ENCODE results near the gene ANKRD11.

The ANKRD11 gene

DNA sequence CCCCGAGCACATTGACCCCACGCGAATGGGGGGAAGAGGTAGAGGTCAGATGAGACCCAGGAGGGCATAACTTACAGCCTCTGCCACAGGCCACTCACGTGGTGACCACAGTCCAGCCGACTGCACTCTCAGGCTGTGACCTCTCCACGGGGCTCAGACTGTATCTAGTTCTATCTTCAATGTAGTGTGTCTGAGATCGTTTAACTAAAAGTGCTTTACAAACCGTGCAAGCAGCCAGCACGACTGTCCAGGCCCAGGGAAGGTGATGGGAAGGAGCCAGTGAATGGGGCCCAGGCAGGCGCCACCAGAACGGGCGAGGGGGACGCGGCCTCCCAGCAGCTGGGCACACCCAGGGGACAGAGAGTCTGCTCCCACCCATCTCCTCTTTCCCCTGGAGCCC is 108.6 kb downstream of the ANKRD11 start:
- H3K4me1 ChIP-seq (ENCODE audit: insufficient read depth, low read length), result peaks cover 11% of the 10 kb centered on the region
- H3K27ac ChIP-seq (ENCODE audit: low read length), result no peak overlapping the region
- no peak overlapping the region for H3K4me3 ChIP-seq (ENCODE audit: low read length)
- H3K36me3 ChIP-seq (ENCODE audit: insufficient read depth, low read depth, low read length), result no peaks in the 10 kb centered on the region
- no peaks in the 10 kb centered on the region for H3K9me3 ChIP-seq (ENCODE audit: insufficient read depth, low read depth, low read length)
- H3K27me3 ChIP-seq (ENCODE audit: insufficient read depth, low read length), result no peaks in the 10 kb centered on the region
- no peak overlapping the region; the same call in 1 of the 2 replicates for H3K9ac ChIP-seq (ENCODE audit: low read depth, low read length)

DNA sequence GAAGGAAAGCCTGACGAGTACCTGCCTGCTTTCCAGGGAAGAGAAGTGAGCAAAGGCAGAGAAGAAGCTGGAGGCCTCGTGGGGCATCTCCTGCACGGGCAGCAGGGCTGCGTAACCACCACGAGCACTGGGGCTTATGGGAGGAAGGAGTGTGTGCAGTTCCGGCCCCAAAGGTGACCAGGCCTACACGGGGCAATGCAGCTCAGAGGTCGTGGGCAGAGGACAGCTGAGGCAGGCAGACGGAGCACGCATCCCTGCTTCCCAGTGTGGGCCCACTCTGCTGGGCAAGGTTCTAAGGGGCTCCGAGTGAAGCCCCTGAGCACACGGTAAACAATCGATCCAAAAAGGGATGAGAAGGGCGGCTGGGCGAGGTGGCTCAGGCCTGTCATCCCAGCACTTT is 109.7 kb downstream of the ANKRD11 start:
- Histone ChIP-seq H3K9ac (ENCODE audit: low read depth, low read length) (no peak overlapping the region), H3K4me1 (ENCODE audit: insufficient read depth, low read length) (peaks cover 13% of the 10 kb centered on the region), H3K9me3 (ENCODE audit: insufficient read depth, low read depth, low read length) (no peaks in the 10 kb centered on the region), H3K4me3 (ENCODE audit: low read length) (no peak overlapping the region), H3K36me3 (ENCODE audit: insufficient read depth, low read depth, low read length) (no peaks in the 10 kb centered on the region), H3K27me3 (ENCODE audit: insufficient read depth, low read length) (no peaks in the 10 kb centered on the region), H3K27ac (ENCODE audit: low read length) (no peak overlapping the region)

DNA sequence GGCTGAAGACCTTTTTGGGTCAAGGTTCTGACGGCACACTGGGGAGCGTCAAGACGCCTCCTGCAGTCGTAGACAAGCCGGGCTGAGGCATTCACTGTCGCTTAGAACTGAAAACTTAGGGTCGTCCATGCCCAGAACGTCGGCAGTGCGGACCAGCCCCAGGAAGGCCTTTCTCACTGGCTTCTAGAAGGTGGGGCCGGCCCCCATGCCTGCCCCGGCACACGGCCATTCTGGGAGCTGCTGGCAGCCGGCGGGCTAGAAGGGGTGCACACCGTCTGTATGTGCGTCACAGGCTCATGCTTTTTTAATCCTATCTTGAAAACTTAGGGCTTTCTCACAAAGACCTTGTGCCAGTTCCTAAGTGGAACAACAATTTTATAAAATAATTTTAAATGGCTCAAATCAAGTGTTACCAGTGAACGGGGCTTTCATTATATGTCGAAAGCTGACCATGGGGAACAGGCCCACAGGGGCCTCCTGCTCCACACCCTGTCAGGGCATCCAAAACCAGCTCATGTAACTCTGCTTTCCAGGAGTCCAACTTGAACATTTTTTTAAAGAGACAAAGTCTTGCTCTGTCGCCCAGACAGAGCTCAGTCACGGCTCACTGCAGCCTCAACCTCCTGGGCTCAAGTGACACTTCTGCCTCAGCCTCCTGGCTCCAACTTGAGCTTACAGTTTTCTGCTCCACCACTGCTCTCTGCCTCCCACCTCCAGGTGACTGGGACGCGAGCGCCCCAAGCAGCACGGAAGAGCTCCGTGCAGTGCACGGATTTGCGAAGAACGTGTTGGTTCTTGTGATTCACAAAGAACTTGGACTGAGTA is 111.2 kb downstream of the ANKRD11 start:
- H3K4me1 ChIP-seq (ENCODE audit: insufficient read depth, low read length), result peaks cover 18% of the 10 kb centered on the region
- no peak overlapping the region for H3K4me3 ChIP-seq (ENCODE audit: low read length)
- no peak overlapping the region for H3K9ac ChIP-seq (ENCODE audit: low read depth, low read length)
- no peaks in the 10 kb centered on the region for H3K9me3 ChIP-seq (ENCODE audit: insufficient read depth, low read depth, low read length)
- H3K36me3 ChIP-seq (ENCODE audit: insufficient read depth, low read depth, low read length), result no peaks in the 10 kb centered on the region
- no peak overlapping the region for H3K27ac ChIP-seq (ENCODE audit: low read length)
- H3K27me3 ChIP-seq (ENCODE audit: insufficient read depth, low read length), result no peaks in the 10 kb centered on the region

DNA sequence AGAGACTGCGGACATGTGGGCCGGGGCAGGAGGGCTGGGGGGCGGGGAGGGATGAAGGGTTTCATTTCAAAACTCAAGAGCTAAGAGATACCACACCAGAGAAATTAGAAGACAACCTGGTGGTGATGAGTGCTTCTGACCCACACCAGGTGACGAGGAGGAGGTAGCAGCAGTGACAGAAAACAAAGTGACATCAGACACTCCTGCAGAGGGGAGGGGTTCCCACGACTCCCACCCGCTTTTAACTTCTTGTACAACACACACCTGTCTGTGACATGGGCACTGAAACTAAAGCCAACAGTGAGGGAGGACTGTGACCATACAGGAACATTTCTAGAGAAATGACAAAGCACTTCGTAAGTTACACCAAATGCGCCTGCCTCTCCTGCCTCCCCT is 112.9 kb downstream of the ANKRD11 start:
- Histone ChIP-seq H3K4me1 (ENCODE audit: insufficient read depth, low read length) (peaks cover 10% of the 10 kb centered on the region), H3K9ac (ENCODE audit: low read depth, low read length) (no peak overlapping the region), H3K36me3 (ENCODE audit: insufficient read depth, low read depth, low read length) (no peaks in the 10 kb centered on the region)

DNA sequence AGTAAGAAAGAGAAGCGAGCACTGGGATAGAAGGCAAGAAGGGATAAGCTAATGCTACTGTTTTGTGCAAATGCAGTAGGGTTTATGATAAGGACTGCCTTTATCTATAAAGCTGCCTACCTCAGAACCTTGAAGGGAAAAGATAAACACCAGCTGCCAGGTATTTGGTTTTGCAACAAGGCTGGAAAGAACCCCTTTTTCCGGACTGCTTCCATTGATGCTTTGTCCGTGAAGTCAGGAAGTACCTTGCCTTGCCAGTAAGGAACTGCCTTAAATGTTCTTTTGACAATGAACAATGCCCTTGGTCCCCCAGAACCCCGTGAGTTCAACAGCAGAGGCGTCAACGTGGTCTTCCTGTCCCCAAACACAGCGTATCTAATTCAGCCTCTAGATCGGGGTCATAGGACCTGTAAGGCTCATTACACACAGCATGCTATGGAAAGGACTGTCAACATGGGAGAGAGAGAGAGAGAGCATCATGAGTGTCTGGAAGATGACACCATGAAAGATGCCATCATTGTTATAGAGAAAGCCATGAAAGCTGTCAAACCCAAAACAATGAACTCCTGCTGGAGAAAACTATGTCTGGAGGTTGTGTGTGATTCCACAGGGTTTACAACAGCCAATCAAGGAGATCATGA is 113.4 kb downstream of the ANKRD11 start:
- H3K36me3 ChIP-seq (ENCODE audit: insufficient read depth, low read depth, low read length), result no peaks in the 10 kb centered on the region
- no peak overlapping the region for H3K4me3 ChIP-seq (ENCODE audit: low read length)
- no peaks in the 10 kb centered on the region for H3K9me3 ChIP-seq (ENCODE audit: insufficient read depth, low read depth, low read length)
- H3K27ac ChIP-seq (ENCODE audit: low read length), result no peak overlapping the region
- H3K27me3 ChIP-seq (ENCODE audit: insufficient read depth, low read length), result no peaks in the 10 kb centered on the region
- H3K9ac ChIP-seq (ENCODE audit: low read depth, low read length), result no peak overlapping the region
- peaks cover 10% of the 10 kb centered on the region for H3K4me1 ChIP-seq (ENCODE audit: insufficient read depth, low read length)

More for the DNA sequence above, 112.9 kb downstream of the ANKRD11 start:
- Histone ChIP-seq H3K27me3 (ENCODE audit: insufficient read depth, low read length) (no peaks in the 10 kb centered on the region), H3K9me3 (ENCODE audit: insufficient read depth, low read depth, low read length) (no peaks in the 10 kb centered on the region), H3K27ac (ENCODE audit: low read length) (no peak overlapping the region), H3K4me3 (ENCODE audit: low read length) (no peak overlapping the region)

DNA sequence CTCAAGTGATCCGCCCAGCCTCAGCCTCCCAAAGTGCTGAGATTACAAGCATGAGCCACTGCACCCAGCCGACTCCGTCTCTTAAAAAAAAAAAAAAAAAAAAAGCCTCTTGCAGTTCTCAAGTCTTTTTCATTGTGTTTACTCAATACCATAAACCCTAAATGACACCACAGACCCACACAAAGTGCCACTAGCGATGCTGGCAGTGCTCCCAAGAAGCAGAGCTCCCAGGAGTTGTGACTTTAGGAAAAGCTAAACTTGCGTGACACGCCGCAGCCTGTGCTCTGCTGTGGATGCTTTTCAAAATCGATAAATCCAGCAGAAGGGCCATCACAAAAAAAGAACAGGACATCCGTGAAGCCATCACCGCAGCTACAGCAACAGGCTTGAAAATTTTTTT is 114.7 kb downstream of the ANKRD11 start:
- Histone ChIP-seq H3K36me3 (ENCODE audit: insufficient read depth, low read depth, low read length) (no peaks in the 10 kb centered on the region), H3K27me3 (ENCODE audit: insufficient read depth, low read length) (no peaks in the 10 kb centered on the region), H3K27ac (ENCODE audit: low read length) (no peak overlapping the region), H3K9ac (ENCODE audit: low read depth, low read length) (no peak overlapping the region), H3K4me1 (ENCODE audit: insufficient read depth, low read length) (peaks cover 9% of the 10 kb centered on the region), H3K4me3 (ENCODE audit: low read length) (no peak overlapping the region), H3K9me3 (ENCODE audit: insufficient read depth, low read depth, low read length) (no peaks in the 10 kb centered on the region)

DNA sequence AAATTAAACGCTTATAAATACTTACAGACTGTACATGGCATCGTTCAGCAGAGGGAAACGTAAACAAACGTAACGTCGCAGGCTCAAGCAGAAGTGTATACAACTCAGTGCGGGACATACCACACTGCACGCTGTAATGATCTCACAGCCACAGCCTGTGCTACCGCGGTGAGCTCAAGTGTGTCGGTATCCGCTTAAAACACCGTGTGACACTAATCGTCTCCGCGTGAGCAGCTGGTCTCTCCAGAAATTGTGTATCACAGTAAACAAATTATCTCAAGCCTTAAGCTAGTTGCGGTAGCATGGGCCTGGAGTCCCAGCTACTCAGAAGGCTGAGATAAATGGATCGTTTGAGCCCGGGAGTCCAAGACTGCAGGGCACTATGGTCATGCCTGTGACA is 115.3 kb downstream of the ANKRD11 start:
- H3K9ac ChIP-seq (ENCODE audit: low read depth, low read length), result no peak overlapping the region
- H3K36me3 ChIP-seq (ENCODE audit: insufficient read depth, low read depth, low read length), result no peaks in the 10 kb centered on the region
- no peak overlapping the region for H3K27ac ChIP-seq (ENCODE audit: low read length)
- H3K27me3 ChIP-seq (ENCODE audit: insufficient read depth, low read length), result no peaks in the 10 kb centered on the region
- no peak overlapping the region for H3K4me3 ChIP-seq (ENCODE audit: low read length)
- no peaks in the 10 kb centered on the region for H3K9me3 ChIP-seq (ENCODE audit: insufficient read depth, low read depth, low read length)
- peaks cover 14% of the 10 kb centered on the region for H3K4me1 ChIP-seq (ENCODE audit: insufficient read depth, low read length)

DNA sequence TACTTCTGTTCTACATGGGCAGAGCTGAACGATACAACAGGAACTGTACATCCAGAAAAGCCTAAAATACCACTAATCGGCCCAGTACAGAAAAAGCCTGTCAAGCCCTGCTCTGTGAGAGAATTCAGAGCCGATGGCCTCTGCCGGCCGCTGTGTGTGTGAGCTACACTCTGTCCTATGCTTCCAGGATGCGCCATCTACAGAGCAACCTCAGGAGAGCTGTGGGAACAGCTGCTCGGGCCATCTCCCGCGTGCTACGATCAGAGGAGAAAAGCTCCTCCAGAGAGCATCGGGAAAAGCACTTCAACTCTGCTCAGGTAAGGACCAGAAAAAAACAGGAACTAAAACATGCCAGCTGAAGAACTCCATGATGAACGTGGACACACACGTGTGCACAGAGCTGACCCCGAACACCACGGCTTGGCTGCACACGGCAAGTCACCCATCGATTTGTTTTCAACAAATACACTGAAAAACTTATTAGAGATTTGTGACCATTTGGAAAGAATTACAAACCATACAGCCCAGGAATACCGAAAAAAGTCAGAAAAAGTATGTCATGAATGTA is 115.9 kb downstream of the ANKRD11 start:
- Histone ChIP-seq H3K9ac (ENCODE audit: low read depth, low read length) (no peak overlapping the region), H3K9me3 (ENCODE audit: insufficient read depth, low read depth, low read length) (no peaks in the 10 kb centered on the region), H3K4me1 (ENCODE audit: insufficient read depth, low read length) (peaks cover 18% of the 10 kb centered on the region), H3K27me3 (ENCODE audit: insufficient read depth, low read length) (no peaks in the 10 kb centered on the region), H3K27ac (ENCODE audit: low read length) (no peak overlapping the region), H3K4me3 (ENCODE audit: low read length) (no peak overlapping the region), H3K36me3 (ENCODE audit: insufficient read depth, low read depth, low read length) (no peaks in the 10 kb centered on the region)

DNA sequence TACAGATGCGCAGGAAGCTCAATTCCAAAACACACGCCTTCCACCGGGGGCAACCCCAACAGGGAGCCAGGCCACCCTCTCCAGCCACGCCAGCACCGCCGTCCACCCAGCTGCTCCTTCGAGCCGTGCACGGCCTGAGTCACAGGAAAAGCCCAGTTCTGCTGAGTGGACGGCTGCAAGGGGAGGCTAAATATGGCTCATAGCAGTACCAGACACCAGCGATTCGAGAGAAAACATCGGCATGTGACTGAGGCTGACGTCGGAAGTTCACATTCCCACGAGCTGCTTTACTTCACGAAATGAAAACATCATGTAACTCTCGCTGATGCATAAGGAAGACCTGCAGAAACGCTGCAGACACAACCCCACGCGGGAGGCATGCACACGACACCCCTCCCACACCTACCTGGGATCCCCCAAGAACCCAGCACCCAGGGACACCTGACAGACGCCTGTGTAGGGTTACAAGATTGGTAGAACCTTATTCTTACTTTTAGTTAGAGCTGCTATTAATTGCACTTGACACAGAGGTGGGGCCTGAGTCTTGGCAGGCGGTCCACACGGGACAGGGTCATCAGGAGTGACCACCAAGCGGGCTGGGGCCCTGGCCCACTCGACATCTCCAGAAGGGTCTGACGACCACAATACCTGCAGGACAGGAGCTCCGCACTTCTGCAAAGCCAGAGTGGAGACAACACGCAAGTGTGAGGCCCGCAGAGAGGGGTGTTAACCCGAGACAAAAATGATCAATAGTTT is 116.8 kb downstream of the ANKRD11 start:
- Histone ChIP-seq H3K4me3 (ENCODE audit: low read length) (no peak overlapping the region), H3K36me3 (ENCODE audit: insufficient read depth, low read depth, low read length) (no peaks in the 10 kb centered on the region), H3K27ac (ENCODE audit: low read length) (no peak overlapping the region), H3K9me3 (ENCODE audit: insufficient read depth, low read depth, low read length) (no peaks in the 10 kb centered on the region), H3K4me1 (ENCODE audit: insufficient read depth, low read length) (peaks cover 23% of the 10 kb centered on the region), H3K9ac (ENCODE audit: low read depth, low read length) (no peak overlapping the region), H3K27me3 (ENCODE audit: insufficient read depth, low read length) (no peaks in the 10 kb centered on the region)

DNA sequence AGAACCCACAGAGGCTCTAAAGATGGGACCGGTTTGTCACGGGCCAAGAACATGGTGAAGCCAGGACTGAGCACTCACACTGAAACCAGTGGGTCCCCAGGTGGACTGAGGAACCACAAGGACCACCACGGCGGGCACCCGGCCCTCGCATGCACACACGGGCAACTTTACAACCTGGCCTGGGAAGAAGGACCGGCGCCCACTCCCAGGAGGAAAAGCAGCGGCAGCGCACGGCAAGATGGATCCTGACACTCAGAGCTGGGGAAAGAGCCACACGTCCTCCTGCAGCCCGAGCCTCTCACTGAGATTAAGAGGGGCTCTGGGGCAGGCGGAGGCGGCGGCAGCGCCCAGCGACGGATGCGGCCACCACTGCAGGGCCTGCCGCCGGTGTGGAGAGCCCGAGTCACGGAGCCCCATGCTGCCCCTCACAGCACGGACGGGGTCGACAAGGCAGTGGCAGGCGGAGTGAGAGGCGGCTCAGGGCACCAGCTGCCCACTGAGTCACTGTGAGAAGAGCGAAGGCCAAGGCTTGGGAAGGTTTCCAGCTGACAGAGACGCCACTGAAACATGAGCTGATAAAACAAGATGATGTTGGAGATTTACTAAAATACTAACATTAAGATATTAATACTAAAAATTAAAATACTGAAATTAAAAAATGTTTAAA is 118.3 kb downstream of the ANKRD11 start:
- Histone ChIP-seq H3K4me3 (ENCODE audit: low read length) (no peak overlapping the region), H3K27me3 (ENCODE audit: insufficient read depth, low read length) (no peaks in the 10 kb centered on the region), H3K27ac (ENCODE audit: low read length) (no peak overlapping the region), H3K36me3 (ENCODE audit: insufficient read depth, low read depth, low read length) (no peaks in the 10 kb centered on the region), H3K9me3 (ENCODE audit: insufficient read depth, low read depth, low read length) (no peaks in the 10 kb centered on the region), H3K4me1 (ENCODE audit: insufficient read depth, low read length) (peaks cover 23% of the 10 kb centered on the region), H3K9ac (ENCODE audit: low read depth, low read length) (no peak overlapping the region)

DNA sequence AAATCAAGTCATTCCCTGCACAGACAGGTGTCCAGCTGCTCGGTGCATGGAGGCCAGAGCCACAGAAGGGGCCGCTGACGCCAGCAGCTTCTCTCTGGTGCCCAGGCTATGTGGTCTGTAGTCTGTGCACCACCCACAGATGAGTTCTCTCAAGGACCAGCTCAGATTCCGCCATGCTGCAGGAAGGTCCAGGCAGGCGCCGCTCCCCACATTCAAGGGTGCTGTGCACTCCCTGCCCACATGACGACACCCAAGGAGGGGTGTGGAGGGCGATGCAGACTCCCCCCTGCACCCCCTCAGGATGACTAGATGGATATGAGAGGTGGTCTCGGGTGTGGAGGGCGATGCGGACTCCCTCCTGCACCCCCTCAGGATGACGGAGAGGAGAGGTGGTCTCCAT is 119.0 kb downstream of the ANKRD11 start:
- H3K9me3 ChIP-seq (ENCODE audit: insufficient read depth, low read depth, low read length), result no peaks in the 10 kb centered on the region
- no peak overlapping the region for H3K9ac ChIP-seq (ENCODE audit: low read depth, low read length)
- no peaks in the 10 kb centered on the region for H3K27me3 ChIP-seq (ENCODE audit: insufficient read depth, low read length)
- H3K4me3 ChIP-seq (ENCODE audit: low read length), result no peak overlapping the region
- no peaks in the 10 kb centered on the region for H3K36me3 ChIP-seq (ENCODE audit: insufficient read depth, low read depth, low read length)
- no peak overlapping the region for H3K27ac ChIP-seq (ENCODE audit: low read length)
- peaks cover 23% of the 10 kb centered on the region for H3K4me1 ChIP-seq (ENCODE audit: insufficient read depth, low read length)
